Keratinocyte (primary cell): ENCODE data around the gene TGFB1I1. TPM values are rescaled to one million over a fixed set of nuclear protein-coding genes. Genes with fewer than 3 reads are reported as not detected.
"Not testable (repeated sequence)": the region's sequence is repeated elsewhere in the genome, so short reads cannot be mapped to it uniquely, and the experiment has no call there.

Source experiments
- DNase-seq: peaks from one replicate; pipeline ENCODE4 v3.0.0-alpha.2; 2011; ENCODE audit warnings: low read depth, missing footprints, low spot score
- FAIRE-seq: peaks from 2 replicates; lab custom pipeline; 2011; peaks lifted over from hg19 to GRCh38; lab: Jason Lieb, UNC
- H2AFZ ChIP-seq: 2 replicates; pipeline ENCODE4 v1.6.0; 2012; ENCODE audit warnings: low read length, control low read depth, inconsistent platforms; ENCODE audit not compliant: control insufficient read depth
- H3K27ac ChIP-seq: 2 replicates; pipeline ENCODE4 v1.5.1; 2011; ENCODE audit warnings: low read length; ENCODE audit not compliant: control insufficient read depth, insufficient read depth
- H3K27me3 ChIP-seq: 3 replicates; pipeline ENCODE4 v1.6.0; 2011; ENCODE audit warnings: low read length; ENCODE audit not compliant: control insufficient read depth, insufficient read depth; ENCODE audit errors: extremely low read depth
- H3K36me3 ChIP-seq, 2 experiments: 2 replicates in 1 of 2; 3 replicates in 1 of 2; pipeline ENCODE4 v1.5.1; 2011; ENCODE audit warnings: low read length in 2 of 2, mild to moderate bottlenecking in 1 of 2; ENCODE audit not compliant: control insufficient read depth in 2 of 2, insufficient read depth in 2 of 2; ENCODE audit errors: extremely low read depth in 1 of 2
- H3K4me1 ChIP-seq: 3 replicates; pipeline ENCODE4 v1.5.1; 2011; ENCODE audit warnings: low read length; ENCODE audit not compliant: control insufficient read depth, insufficient read depth; ENCODE audit errors: extremely low read depth
- H3K4me2 ChIP-seq: 3 replicates; pipeline ENCODE4 v1.6.0; 2011; ENCODE audit warnings: low read depth, low read length; ENCODE audit not compliant: control insufficient read depth, insufficient read depth; ENCODE audit errors: extremely low read depth
- H3K4me3 ChIP-seq, 3 experiments: fragments of 200-600 bp in 1 of 3; sonication (generic) in 1 of 3; 2 replicates in 2 of 3; 3 replicates in 1 of 3; pipeline ENCODE4 v1.5.1; 2011 to 2016; ENCODE audit warnings: low read length in 3 of 3, mild to moderate bottlenecking in 3 of 3, control low read depth in 2 of 3, inconsistent platforms in 1 of 3, low read depth in 1 of 3, mixed read lengths in 1 of 3, mixed run types in 1 of 3, moderate library complexity in 1 of 3; ENCODE audit not compliant: control insufficient read depth in 2 of 3, insufficient read depth in 2 of 3; ENCODE audit errors: extremely low read depth in 1 of 3
- H3K79me2 ChIP-seq: 2 replicates; pipeline ENCODE4 v1.6.0; 2012; ENCODE audit warnings: low read length; ENCODE audit not compliant: control insufficient read depth, insufficient read depth
- H3K9ac ChIP-seq: 3 replicates; pipeline ENCODE4 v1.6.0; 2011; ENCODE audit warnings: low read length; ENCODE audit not compliant: control insufficient read depth, insufficient read depth; ENCODE audit errors: extremely low read depth
- H3K9me1 ChIP-seq: 3 replicates; pipeline ENCODE4 v1.6.0; 2011; ENCODE audit warnings: low read length; ENCODE audit not compliant: control insufficient read depth, insufficient read depth; ENCODE audit errors: extremely low read depth
- H3K9me3 ChIP-seq: 2 replicates; pipeline ENCODE4 v1.5.1; 2012; ENCODE audit warnings: low read depth, low read length; ENCODE audit not compliant: control insufficient read depth
- H4K20me1 ChIP-seq: 3 replicates; pipeline ENCODE4 v1.6.0; 2011; ENCODE audit warnings: low read length; ENCODE audit not compliant: control insufficient read depth, insufficient read depth; ENCODE audit errors: extremely low read depth
- EZH2 ChIP-seq: IDR thresholded peaks from one replicate; pipeline ENCODE4 v1.6.1; 2012; ENCODE audit warnings: inconsistent platforms, mild to moderate bottlenecking, low read length, moderate library complexity
- dilution Hi-C: fragments of 300-500 bp; cut with MboI; formaldehyde crosslinking; loops from one replicate; pipeline ENCODE4 v1.7.0; 2020; ENCODE audit warnings: low sequenced_read_pairs; ENCODE audit not compliant: extremely low pct_ligation_motif_present
- polyA plus RNA-seq, 5 experiments: library from polyadenylated mRNA; depleted of rRNA in 3 of 5; stranded (reverse) in 3 of 5; stranded (forward) in 1 of 5; unstranded in 1 of 5; fragments of >200 nt; gene quantifications; 1 replicate in 1 of 5; 2 replicates in 3 of 5; 3 replicates in 1 of 5; pipeline versions ENCODE4 v1.2.1 to v1.2.3, GENCODE V29; 2011 to 2012; ENCODE audit warnings: missing spikeins in 2 of 5, low read depth in 1 of 5, low replicate concordance in 1 of 5
- TF ChIP-seq, protein P1 (sequence below), 3 experiments: IDR thresholded peaks in 1 of 3; conservative IDR thresholded peaks in 1 of 3; optimal IDR thresholded peaks in 1 of 3; 2 replicates in 2 of 3; 3 replicates in 1 of 3; pipeline versions ENCODE3 to v1.5.1; 2011; ENCODE audit warnings: low read length in 3 of 3, mild to moderate bottlenecking in 3 of 3, moderate library complexity in 2 of 3, control low read depth in 1 of 3, inconsistent platforms in 1 of 3; ENCODE audit not compliant: insufficient read depth in 2 of 3; ENCODE audit errors: extremely low read depth in 1 of 3

Gene TGFB1I1
- polyA plus RNA-seq, 1 donor (not counting 4 experiments of a cell fraction or from before 2014, with no cell fraction given) = 3.7 TPM

DNA sequence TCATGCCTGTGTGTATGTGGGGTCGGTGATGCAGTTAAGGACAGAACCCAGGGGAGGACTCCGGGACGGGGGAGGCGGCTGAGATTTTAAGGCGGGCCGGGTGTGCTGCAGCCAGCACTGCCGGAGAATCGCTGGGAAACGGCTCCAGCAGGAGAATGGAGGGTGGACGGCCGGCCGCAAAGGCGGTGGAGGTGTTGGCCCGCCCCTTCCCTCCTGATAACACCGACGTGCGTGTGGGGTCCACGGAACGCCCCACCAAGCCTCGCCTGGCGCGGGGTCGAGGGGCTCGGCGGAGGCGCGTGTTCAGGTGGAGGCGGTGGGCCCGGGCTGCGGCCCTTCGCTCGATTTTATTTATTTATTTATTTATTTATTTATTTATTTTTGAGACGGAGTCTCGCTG lies 30.0 kb upstream of the TGFB1I1 start:
- Histone ChIP-seq H2AFZ (no peak overlapping the region), H3K4me3 (no peak overlapping the region), H3K9me1 (no peaks in the 10 kb centered on the region), H4K20me1 (no peaks in the 10 kb centered on the region), H3K4me2 (no peak overlapping the region), H3K79me2 (no peaks in the 10 kb centered on the region), H3K9me3 (no peaks in the 10 kb centered on the region), H3K4me1 (no peaks in the 10 kb centered on the region), H3K27ac (no peak overlapping the region), H3K9ac (no peak overlapping the region), H3K27me3 (no peaks in the 10 kb centered on the region), H3K36me3 (no peaks in the 10 kb centered on the region)
- dilution Hi-C loops = no loop called here
- DNase-seq (no peak), FAIRE-seq (no peak)
- TF ChIP-seq EZH2 = no peak
- TF ChIP-seq, protein P1, sequence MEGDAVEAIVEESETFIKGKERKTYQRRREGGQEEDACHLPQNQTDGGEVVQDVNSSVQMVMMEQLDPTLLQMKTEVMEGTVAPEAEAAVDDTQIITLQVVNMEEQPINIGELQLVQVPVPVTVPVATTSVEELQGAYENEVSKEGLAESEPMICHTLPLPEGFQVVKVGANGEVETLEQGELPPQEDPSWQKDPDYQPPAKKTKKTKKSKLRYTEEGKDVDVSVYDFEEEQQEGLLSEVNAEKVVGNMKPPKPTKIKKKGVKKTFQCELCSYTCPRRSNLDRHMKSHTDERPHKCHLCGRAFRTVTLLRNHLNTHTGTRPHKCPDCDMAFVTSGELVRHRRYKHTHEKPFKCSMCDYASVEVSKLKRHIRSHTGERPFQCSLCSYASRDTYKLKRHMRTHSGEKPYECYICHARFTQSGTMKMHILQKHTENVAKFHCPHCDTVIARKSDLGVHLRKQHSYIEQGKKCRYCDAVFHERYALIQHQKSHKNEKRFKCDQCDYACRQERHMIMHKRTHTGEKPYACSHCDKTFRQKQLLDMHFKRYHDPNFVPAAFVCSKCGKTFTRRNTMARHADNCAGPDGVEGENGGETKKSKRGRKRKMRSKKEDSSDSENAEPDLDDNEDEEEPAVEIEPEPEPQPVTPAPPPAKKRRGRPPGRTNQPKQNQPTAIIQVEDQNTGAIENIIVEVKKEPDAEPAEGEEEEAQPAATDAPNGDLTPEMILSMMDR (optimal IDR thresholded peaks at IDR 0.05 in 1 of 3, IDR thresholded peaks at IDR 0.05 in 1 of 3, conservative IDR thresholded peaks at IDR 0.05 in 1 of 3; ENCODE audit: extremely low read depth in 1 of 3, insufficient read depth in 2 of 3, low read length in 3 of 3) = no peak

DNA sequence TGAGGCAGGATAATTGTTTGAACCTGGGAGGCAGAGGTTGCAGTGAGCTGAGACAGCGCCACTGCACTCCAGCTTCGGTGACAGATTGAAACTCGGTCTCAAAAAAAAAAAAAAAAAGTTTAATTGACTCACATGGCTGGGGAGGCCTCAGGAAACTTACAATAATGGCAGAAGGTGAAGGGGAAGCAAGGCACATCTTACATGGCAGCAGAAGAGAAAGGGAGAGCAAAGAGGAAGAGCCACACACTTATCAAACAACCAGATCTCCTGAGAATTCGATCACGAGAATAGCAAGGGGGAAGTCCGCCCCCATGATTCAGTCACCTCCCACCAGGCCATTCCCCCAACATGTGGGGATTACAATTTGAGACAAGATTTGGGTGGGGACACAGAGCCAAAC lies 26.0 kb upstream of the TGFB1I1 start:
- H3K4me2 ChIP-seq, H3K79me2 ChIP-seq, H3K9me1 ChIP-seq, FAIRE-seq, H3K36me3 ChIP-seq, H4K20me1 ChIP-seq, H3K27ac ChIP-seq, H3K4me1 ChIP-seq, H2AFZ ChIP-seq, H3K27me3 ChIP-seq, DNase-seq, dilution Hi-C loops, H3K4me3 ChIP-seq, H3K9ac ChIP-seq, H3K9me3 ChIP-seq: not testable (repeated sequence)

DNA sequence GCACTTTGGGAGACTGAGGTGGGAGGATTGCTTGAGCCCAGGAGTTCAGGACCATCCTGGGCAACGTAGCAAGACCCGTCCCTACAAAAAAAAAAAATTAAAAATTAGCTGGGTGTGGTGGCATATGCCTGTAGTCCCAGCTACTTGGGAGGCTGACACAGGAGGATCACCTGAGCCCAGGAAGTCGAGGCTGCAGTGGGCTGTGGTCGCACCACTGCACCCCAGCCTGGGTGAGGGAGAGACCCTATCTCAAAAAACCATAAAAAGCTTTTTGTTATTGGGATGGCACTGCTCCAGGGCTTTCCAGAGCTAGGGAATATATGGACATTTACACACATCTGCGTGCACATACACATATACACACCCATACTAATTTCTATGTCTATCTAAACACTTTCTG lies 20.8 kb upstream of the TGFB1I1 start:
- dilution Hi-C loops = no loop called here
- no peaks in the 10 kb centered on the region for H3K27me3 ChIP-seq
- H3K27ac ChIP-seq = no peak overlapping the region
- TF ChIP-seq, protein P1 (optimal IDR thresholded peaks at IDR 0.05 in 1 of 3, IDR thresholded peaks at IDR 0.05 in 1 of 3, conservative IDR thresholded peaks at IDR 0.05 in 1 of 3; ENCODE audit: extremely low read depth in 1 of 3, insufficient read depth in 2 of 3, low read length in 3 of 3) = no peak
- no peak for TF ChIP-seq EZH2
- peaks cover 13% of the 10 kb centered on the region for H3K79me2 ChIP-seq
- FAIRE-seq = no peak
- no peaks in the 10 kb centered on the region for H4K20me1 ChIP-seq
- no peaks in the 10 kb centered on the region for H3K9me3 ChIP-seq
- H3K36me3 ChIP-seq = peaks cover 0 to 5% of the 10 kb centered on the region in 2 experiments
- no peak overlapping the region for H2AFZ ChIP-seq
- no peak overlapping the region for H3K4me3 ChIP-seq
- H3K4me2 ChIP-seq = peak overlapping the region; percentile 24
- H3K9me1 ChIP-seq = peaks cover 4% of the 10 kb centered on the region
- no peak overlapping the region for H3K9ac ChIP-seq
- peaks cover 43% of the 10 kb centered on the region for H3K4me1 ChIP-seq
- no peak for DNase-seq
